NB4 (cell line): ENCODE results near the gene TSPAN17.

Experiments used
- CTCF ChIP-seq: IDR thresholded peaks from one replicate; pipeline ENCODE4 v1.5.1; 2012; ENCODE audit warnings: low read depth, low read length
- MAX ChIP-seq: IDR thresholded peaks from 2 replicates; pipeline ENCODE4 v1.6.1; 2011; ENCODE audit warnings: low read depth, low read length
- POLR2A ChIP-seq: IDR thresholded peaks from 2 replicates; pipeline ENCODE4 v1.6.1; 2011; ENCODE audit warnings: mild to moderate bottlenecking; ENCODE audit not compliant: insufficient read length; ENCODE audit errors: extremely low read depth

GRCh38 chr5:176625512-176625911, 21.8 kb upstream of the TSPAN17 start:
- TF ChIP-seq POLR2A (no peak), CTCF (no peak), MAX (no peak)
